CD14-positive monocyte (primary cell): ENCODE data around the gene ZDHHC19. TPM values are rescaled to one million over a fixed set of nuclear protein-coding genes. Genes with fewer than 3 reads are reported as not detected.

Experiments used
- DNase-seq, 3 donors: peaks; one replicate each; pipeline ENCODE4 v3.0.0-alpha.2; 2011 to 2022
- H2AFZ ChIP-seq: 2 replicates; pipeline ENCODE4 v1.6.0; 2012; ENCODE audit warnings: mild to moderate bottlenecking, low read depth, low read length, inconsistent platforms; ENCODE audit not compliant: insufficient read depth, poor library complexity, severe bottlenecking
- H3K27ac ChIP-seq, 2 donors: 1 replicate in 1 of 2; 2 replicates in 1 of 2; pipeline ENCODE4 v1.5.1; 2012 to 2013; ENCODE audit warnings: low read length in 2 of 2, control low read depth in 1 of 2, inconsistent platforms in 1 of 2, low read depth in 1 of 2, mild to moderate bottlenecking in 1 of 2
- H3K27me3 ChIP-seq, 2 donors: one replicate each; pipeline versions ENCODE4 v1.6.0 to v1.6.1; 2011 to 2013; ENCODE audit warnings: low read length in 2 of 2; ENCODE audit not compliant: control insufficient read depth in 2 of 2, insufficient read depth in 2 of 2
- H3K36me3 ChIP-seq, 2 donors: replicated peaks in 1 of 2; 1 replicate in 1 of 2; 2 replicates in 1 of 2; pipeline versions ENCODE4 v1.5.1 to v1.6.1; 2012 to 2013; ENCODE audit warnings: low read length in 2 of 2, control low read depth in 1 of 2, inconsistent platforms in 1 of 2, mild to moderate bottlenecking in 1 of 2; ENCODE audit not compliant: insufficient read depth in 2 of 2, control insufficient read depth in 1 of 2
- H3K4me1 ChIP-seq, 2 donors: 1 replicate in 1 of 2; 2 replicates in 1 of 2; pipeline versions ENCODE4 v1.5.1 to v1.6.1; 2012 to 2013; ENCODE audit warnings: low read length in 2 of 2, control low read depth in 1 of 2, inconsistent platforms in 1 of 2, mild to moderate bottlenecking in 1 of 2, moderate library complexity in 1 of 2; ENCODE audit not compliant: insufficient read depth in 2 of 2, control insufficient read depth in 1 of 2
- H3K4me2 ChIP-seq: replicated peaks from 2 replicates; pipeline ENCODE3; 2012; ENCODE audit warnings: low read length, moderate library complexity, mild to moderate bottlenecking; ENCODE audit not compliant: poor library complexity, severe bottlenecking; ENCODE audit errors: extremely low read depth
- H3K4me3 ChIP-seq, 3 experiments: fragments of 200-600 bp in 1 of 3; sonication (generic) in 1 of 3; replicated peaks in 1 of 3; 1 replicate in 2 of 3; 2 replicates in 1 of 3; pipeline ENCODE4 v1.5.1; 2011 to 2013; ENCODE audit warnings: low read length in 3 of 3, mild to moderate bottlenecking in 3 of 3, control low read depth in 2 of 3, low read depth in 2 of 3, inconsistent platforms in 1 of 3, moderate library complexity in 1 of 3
- H3K79me2 ChIP-seq: 2 replicates; pipeline ENCODE4 v1.6.0; 2012; ENCODE audit warnings: mild to moderate bottlenecking, control low read depth, inconsistent platforms, low read length, moderate library complexity; ENCODE audit not compliant: insufficient read depth
- H3K9ac ChIP-seq: 2 replicates; pipeline ENCODE4 v1.6.0; 2017; ENCODE audit warnings: low read length, mild to moderate bottlenecking; ENCODE audit not compliant: insufficient read depth, poor library complexity, severe bottlenecking
- H3K9me3 ChIP-seq, 2 donors: replicated peaks in 1 of 2; 1 replicate in 1 of 2; 2 replicates in 1 of 2; pipeline versions ENCODE4 v1.5.1 to v1.6.1; 2012 to 2013; ENCODE audit warnings: low read length in 2 of 2, control low read depth in 1 of 2; ENCODE audit not compliant: control insufficient read depth in 1 of 2, insufficient read depth in 1 of 2
- H4K20me1 ChIP-seq: 2 replicates; pipeline ENCODE4 v1.6.0; 2012; ENCODE audit warnings: mild to moderate bottlenecking, low read length, control low read depth, moderate library complexity; ENCODE audit not compliant: insufficient read depth
- H3K27ac Mint-ChIP-seq, 7 donors: one replicate each; pipeline ENCODE4 v1.8.0; 2020; ENCODE audit warnings: mild to moderate bottlenecking in 7 of 7, mixed read lengths in 7 of 7, moderate library complexity in 6 of 7, inconsistent platforms in 2 of 7
- H3K27me3 Mint-ChIP-seq, 3 donors: one replicate each; pipeline ENCODE4 v1.8.0; 2021 to 2022; ENCODE audit warnings: low read depth in 3 of 3, mild to moderate bottlenecking in 3 of 3, mixed read lengths in 3 of 3, moderate library complexity in 3 of 3, inconsistent platforms in 1 of 3
- H3K36me3 Mint-ChIP-seq, 2 donors: one replicate each; pipeline ENCODE4 v1.8.0; 2020; ENCODE audit warnings: mixed read lengths in 2 of 2, inconsistent platforms in 1 of 2, mild to moderate bottlenecking in 1 of 2
- H3K4me1 Mint-ChIP-seq: one replicate; pipeline ENCODE4 v1.8.0; 2020; ENCODE audit warnings: mild to moderate bottlenecking, mixed read lengths
- H3K4me3 Mint-ChIP-seq, 2 donors: one replicate each; pipeline ENCODE4 v1.8.0; 2020; ENCODE audit warnings: mild to moderate bottlenecking in 2 of 2, mixed read lengths in 2 of 2, moderate library complexity in 1 of 2
- H3K9me3 Mint-ChIP-seq, 7 donors: one replicate each; pipeline ENCODE4 v1.8.0; 2020 to 2022; ENCODE audit warnings: mixed read lengths in 7 of 7, mild to moderate bottlenecking in 6 of 7, moderate library complexity in 6 of 7, inconsistent platforms in 2 of 7
- CTCF ChIP-seq: fragments of 200-600 bp; IDR thresholded peaks from one replicate; pipeline ENCODE4 v1.8.0; 2022; ENCODE audit warnings: antibody characterized with exemption, mild to moderate bottlenecking
- WGBS: methylation state at CpG from one replicate; pipeline ENCODE4 v1.1.5; 2013; ENCODE audit warnings: missing lambda C conversion rate; ENCODE audit not compliant: insufficient coverage; 5-methylcytosine and 5-hydroxymethylcytosine counted together
- intact Hi-C, 2 donors: fragments of 100-400 bp; cut with micrococcal nuclease; formaldehyde crosslinking; loops; one replicate each; pipeline versions ENCODE4 v1.15.0 to v1.15.1; 2023
- polyA plus RNA-seq, 3 donors: library from polyadenylated mRNA; depleted of rRNA in 1 of 3; unstranded in 2 of 3; stranded (reverse) in 1 of 3; fragments of 300-500 nt in 2 of 3; fragments of >200 nt in 1 of 3; fragmentation: Illumina TruSeq in 2 of 3; gene quantifications; 1 replicate in 2 of 3; 2 replicates in 1 of 3; pipeline ENCODE4 v1.2.3, GENCODE V29; 2012 to 2021

Gene ZDHHC19
- polyA plus RNA-seq, 3 donors: not detected

- peak overlapping the region; percentile 96 to 99 for H3K27ac ChIP-seq
- Mint-ChIP-seq H3K36me3 (peaks cover 0 to 4% of the 10 kb centered on the region in 2 donors), H3K27ac (peak overlapping the region; percentile 98 to 100 (median 99)), H3K27me3 (peaks cover 0 to 4% (median 4%) of the 10 kb centered on the region in 3 donors), H3K9me3 (peaks cover 0 to 2% (median 0%) of the 10 kb centered on the region in 7 donors), H3K4me3 (no peak overlapping the region), H3K4me1 (peaks cover 51% of the 10 kb centered on the region)
- peak overlapping the region; percentile 84 for H2AFZ ChIP-seq
- H3K4me3 ChIP-seq: peak overlapping the region in 1 of 3 experiments; percentile 20
- H3K36me3 ChIP-seq: no peaks in the 10 kb centered on the region
- H4K20me1 ChIP-seq: no peaks in the 10 kb centered on the region
- no peaks in the 10 kb centered on the region for H3K27me3 ChIP-seq
- TF ChIP-seq CTCF: no peak
- peak overlapping the region; percentile 42 for H3K4me2 ChIP-seq
- WGBS: 60% methylated on average over 7 of the region's 15 CpGs
- no peaks in the 10 kb centered on the region for H3K79me2 ChIP-seq
- intact Hi-C loops: loop anchor here (2.0 to 5.0 kb wide), 3 partner anchors 14 to 41 kb away; no protein-coding TSS in a partner anchor
- no peaks in the 10 kb centered on the region for H3K9me3 ChIP-seq
- H3K4me1 ChIP-seq: peaks cover 46 to 56% of the 10 kb centered on the region in 2 donors
- peak in 2 of 3 donors; percentile 41 to 47 for DNase-seq
- peak overlapping the region; percentile 77 for H3K9ac ChIP-seq
Observed at GRCh38 chr3:196193133-196193735, 18.0 kb downstream of the ZDHHC19 start.

GRCh38 chr3:196192524-196193051, 18.6 kb downstream of the ZDHHC19 start:
- 19% methylated on average over 12 of the region's 14 CpGs for WGBS

More at GRCh38 chr3:196192524-196193051, 18.6 kb downstream of the ZDHHC19 start:
- peak overlapping the region in 1 of 3 experiments; percentile 7 for H3K4me3 ChIP-seq
- no peaks in the 10 kb centered on the region for H3K9me3 ChIP-seq
- peak overlapping the region; percentile 84 for H2AFZ ChIP-seq
- no peaks in the 10 kb centered on the region for H3K36me3 ChIP-seq
- peak overlapping the region; percentile 65 to 72 for H3K4me3 Mint-ChIP-seq
- H3K9me3 Mint-ChIP-seq: no peaks in the 10 kb centered on the region
- H4K20me1 ChIP-seq: no peaks in the 10 kb centered on the region
- peaks cover 0 to 4% (median 2%) of the 10 kb centered on the region in 3 donors for H3K27me3 Mint-ChIP-seq
- peak overlapping the region; percentile 33 for H3K4me2 ChIP-seq
- H3K9ac ChIP-seq: peak overlapping the region; percentile 77
- intact Hi-C loops: loop anchor here (2.0 to 5.0 kb wide), 3 partner anchors 14 to 40 kb away; no protein-coding TSS in a partner anchor
- H3K27ac ChIP-seq: peak overlapping the region; percentile 96 to 99
- no peaks in the 10 kb centered on the region for H3K27me3 ChIP-seq
- peak overlapping the region; percentile 98 to 100 (median 99) for H3K27ac Mint-ChIP-seq
- H3K36me3 Mint-ChIP-seq: peaks cover 0 to 4% of the 10 kb centered on the region in 2 donors
- DNase-seq: peak; percentile 42 to 48 (median 46)
- peaks cover 46 to 56% of the 10 kb centered on the region in 2 donors for H3K4me1 ChIP-seq
- no peaks in the 10 kb centered on the region for H3K79me2 ChIP-seq
- no peak for TF ChIP-seq CTCF
- H3K4me1 Mint-ChIP-seq: peaks cover 51% of the 10 kb centered on the region
